Neural crest cell (in vitro differentiated cells): Measurements from ENCODE around the gene DMRTC2. TPM values are rescaled to one million over a fixed set of nuclear protein-coding genes. Genes with fewer than 3 reads are reported as not detected.

ENCODE experiments used
- DNase-seq: peaks from one replicate; pipeline ENCODE4 v3.0.0; 2021; ENCODE audit warnings: low read depth, mixed read lengths, low spot score
- H3K27ac Mint-ChIP-seq: one replicate; pipeline ENCODE4 v1.8.0; 2021; ENCODE audit warnings: mild to moderate bottlenecking, mixed read lengths; ENCODE audit not compliant: unreplicated experiment
- H3K27me3 Mint-ChIP-seq: 2 replicates; pipeline ENCODE4 v1.8.0; 2021; ENCODE audit warnings: low read depth, mild to moderate bottlenecking, mixed read lengths
- H3K36me3 Mint-ChIP-seq: 2 replicates; pipeline ENCODE4 v1.8.0; 2021; ENCODE audit warnings: low read depth, mild to moderate bottlenecking, mixed read lengths
- H3K4me1 Mint-ChIP-seq: 2 replicates; pipeline ENCODE4 v1.8.0; 2021; ENCODE audit warnings: mixed read lengths
- H3K4me3 Mint-ChIP-seq: one replicate; pipeline ENCODE4 v1.8.0; 2021; ENCODE audit warnings: mild to moderate bottlenecking, mixed read lengths
- H3K9me3 Mint-ChIP-seq: 2 replicates; pipeline ENCODE4 v1.8.0; 2021; ENCODE audit warnings: mixed read lengths
- CTCF ChIP-seq: fragments of 200-600 bp; sonication (generic); conservative IDR thresholded peaks from 2 replicates; pipeline ENCODE4 v1.5.0; 2021; ENCODE audit warnings: antibody characterized with exemption, mild to moderate bottlenecking
- microRNA-seq: library from miRNA; unstranded; fragments of <30 nt; microRNA quantifications from one replicate; pipeline ENCODE4, GENCODE V29; 2020
- total RNA-seq: library from RNA; stranded (reverse); gene quantifications from 2 replicates; pipeline ENCODE4 v1.2.1, GENCODE V29; 2021

The DMRTC2 gene
- total RNA-seq, 1 donor from 2014 or later = not detected

GRCh38 chr19:41897181-41897580 lies 52.3 kb downstream of the DMRTC2 start:
- TF ChIP-seq CTCF = no peak
- H3K4me3 Mint-ChIP-seq = no peak overlapping the region
- DNase-seq = no peak
- no peaks in the 10 kb centered on the region for H3K27me3 Mint-ChIP-seq
- peaks cover 3% of the 10 kb centered on the region for H3K4me1 Mint-ChIP-seq
- no peak overlapping the region for H3K27ac Mint-ChIP-seq
- H3K9me3 Mint-ChIP-seq = no peaks in the 10 kb centered on the region
- H3K36me3 Mint-ChIP-seq = peaks cover 6% of the 10 kb centered on the region

GRCh38 chr19:41897820-41898219 lies 53.0 kb downstream of the DMRTC2 start:
- no peak for TF ChIP-seq CTCF
- H3K9me3 Mint-ChIP-seq = no peaks in the 10 kb centered on the region
- H3K27ac Mint-ChIP-seq = no peak overlapping the region
- H3K4me3 Mint-ChIP-seq = no peak overlapping the region
- peaks cover 3% of the 10 kb centered on the region for H3K4me1 Mint-ChIP-seq
- no peaks in the 10 kb centered on the region for H3K27me3 Mint-ChIP-seq
- no peak for DNase-seq
- peaks cover 6% of the 10 kb centered on the region for H3K36me3 Mint-ChIP-seq

- DNase-seq = no peak
- Mint-ChIP-seq H3K4me1 (peaks cover 3% of the 10 kb centered on the region), H3K9me3 (no peaks in the 10 kb centered on the region), H3K4me3 (no peak overlapping the region), H3K27ac (no peak overlapping the region), H3K27me3 (no peaks in the 10 kb centered on the region), H3K36me3 (peaks cover 6% of the 10 kb centered on the region)
- TF ChIP-seq CTCF = no peak
Observed at GRCh38 chr19:41898235-41898634, 53.4 kb downstream of the DMRTC2 start.

Small RNA genes within 50 kb of the gene (microRNA-seq; reads per million reads assigned to microRNA genes)
- gene MIR6797 = 7.1 reads per million, percentile 8 among the genes with 10 or more reads in this experiment

Other genes with a start within 250 kb of the DMRTC2 start
- not detected in 2 replicates for gene CEACAM4, start 218.0 kb upstream of the DMRTC2 start, total RNA-seq
- not detected in 2 replicates for gene CEACAM7, start 156.8 kb upstream of the DMRTC2 start, total RNA-seq
- gene CEACAM5, start 136.4 kb upstream of the DMRTC2 start, total RNA-seq = not detected in 2 replicates
- gene CEACAM6, start 89.5 kb upstream of the DMRTC2 start, total RNA-seq = not detected in 2 replicates
- gene CEACAM3, start 48.5 kb upstream of the DMRTC2 start, total RNA-seq = not detected in 2 replicates
- gene LYPD4, start 359 bp upstream of the DMRTC2 start, total RNA-seq = not detected in 2 replicates
- gene RPS19, start 15.2 kb downstream of the DMRTC2 start, total RNA-seq = 2,492 and 2,613 TPM in 2 replicates
- gene CD79A, start 32.2 kb downstream of the DMRTC2 start, total RNA-seq = 0.32 and 0.70 TPM in 2 replicates
- gene ARHGEF1, start 38.1 kb downstream of the DMRTC2 start, total RNA-seq = 62.3 and 69.9 TPM in 2 replicates
- gene ERFL, start 83.4 kb downstream of the DMRTC2 start, total RNA-seq = 0.12 and 0.14 TPM in 2 replicates
- gene RABAC1, start 114.3 kb downstream of the DMRTC2 start, total RNA-seq = 83.8 and 93.4 TPM in 2 replicates
- 22.9 and 23.2 TPM in 2 replicates for gene ATP1A3, start 149.2 kb downstream of the DMRTC2 start, total RNA-seq
- gene GRIK5, start 225.2 kb downstream of the DMRTC2 start, total RNA-seq = 3.7 and 3.8 TPM in 2 replicates
- 25.6 and 26.0 TPM in 2 replicates for gene ZNF574, start 231.1 kb downstream of the DMRTC2 start, total RNA-seq